Measurements from ENCODE around the gene LRP5.

LRP5 gene

GRCh38 chr11:68312117-68312779 lies at the start of gene LRP5:
TSS of gene LRP5 (plus strand) at chr11:68312591. CDS start at chr11:68312715, 124 bp downstream.
- FAIRE-seq (no peak), DNase-seq (ENCODE audit: extremely low spot score, insufficient read length, low read depth) (peak; percentile 45)

DNA sequence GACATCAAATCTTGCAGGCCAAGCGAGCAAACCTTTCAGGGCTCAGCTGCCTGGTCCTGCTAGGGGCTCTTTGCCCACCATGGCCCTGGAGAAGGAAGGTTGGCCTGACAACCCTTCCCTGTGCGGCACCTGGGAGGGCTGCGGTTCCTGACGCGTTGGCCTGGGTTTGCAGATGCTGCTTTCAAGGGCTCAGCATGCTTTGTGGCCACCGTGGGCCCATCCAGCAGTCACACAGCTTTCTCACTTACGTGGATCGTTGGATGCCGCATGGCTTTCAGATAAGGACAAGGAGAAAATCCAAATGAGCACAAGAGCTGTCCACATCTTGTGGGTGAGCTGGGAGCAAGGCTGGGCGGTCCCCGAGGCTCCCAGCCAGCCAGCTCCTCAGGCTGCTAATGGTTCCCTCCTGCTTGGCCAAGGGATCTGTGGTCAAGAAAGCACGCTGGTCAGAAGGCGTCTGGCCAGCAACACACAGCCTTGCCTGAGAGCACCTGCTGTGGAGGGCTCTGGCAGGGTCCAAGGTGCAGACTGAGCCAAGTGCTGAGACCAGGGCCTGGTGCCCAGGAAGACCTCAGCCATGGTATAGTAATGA lies 48.9 kb upstream of the LRP5 start:
- no peak for FAIRE-seq
- DNase-seq (ENCODE audit: extremely low spot score, insufficient read length, low read depth), result no peak

DNA sequence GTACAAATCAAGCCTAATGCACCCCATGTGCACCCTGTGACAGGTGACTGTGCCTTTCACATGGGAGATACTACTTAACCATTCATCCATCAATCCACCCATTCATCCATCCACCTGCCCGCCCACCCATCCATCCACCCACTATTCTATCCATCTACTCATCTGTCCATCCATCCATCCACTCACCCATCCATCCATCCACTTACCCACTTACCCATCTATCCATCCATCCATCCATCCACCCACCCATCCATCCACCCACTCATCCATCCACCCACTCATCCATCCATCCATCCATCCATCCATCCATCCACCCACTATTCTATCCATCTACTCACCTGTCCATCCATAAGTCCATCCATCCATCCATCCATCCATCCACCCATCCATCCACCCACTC lies 48.1 kb upstream of the LRP5 start:
- FAIRE-seq (no peak), DNase-seq (ENCODE audit: extremely low spot score, insufficient read length, low read depth) (no peak)

- FAIRE-seq (no peak), DNase-seq (ENCODE audit: extremely low spot score, insufficient read length, low read depth) (no peak)
Measured at GRCh38 chr11:68264741-68265540, 47.5 kb upstream of the LRP5 start.

DNA sequence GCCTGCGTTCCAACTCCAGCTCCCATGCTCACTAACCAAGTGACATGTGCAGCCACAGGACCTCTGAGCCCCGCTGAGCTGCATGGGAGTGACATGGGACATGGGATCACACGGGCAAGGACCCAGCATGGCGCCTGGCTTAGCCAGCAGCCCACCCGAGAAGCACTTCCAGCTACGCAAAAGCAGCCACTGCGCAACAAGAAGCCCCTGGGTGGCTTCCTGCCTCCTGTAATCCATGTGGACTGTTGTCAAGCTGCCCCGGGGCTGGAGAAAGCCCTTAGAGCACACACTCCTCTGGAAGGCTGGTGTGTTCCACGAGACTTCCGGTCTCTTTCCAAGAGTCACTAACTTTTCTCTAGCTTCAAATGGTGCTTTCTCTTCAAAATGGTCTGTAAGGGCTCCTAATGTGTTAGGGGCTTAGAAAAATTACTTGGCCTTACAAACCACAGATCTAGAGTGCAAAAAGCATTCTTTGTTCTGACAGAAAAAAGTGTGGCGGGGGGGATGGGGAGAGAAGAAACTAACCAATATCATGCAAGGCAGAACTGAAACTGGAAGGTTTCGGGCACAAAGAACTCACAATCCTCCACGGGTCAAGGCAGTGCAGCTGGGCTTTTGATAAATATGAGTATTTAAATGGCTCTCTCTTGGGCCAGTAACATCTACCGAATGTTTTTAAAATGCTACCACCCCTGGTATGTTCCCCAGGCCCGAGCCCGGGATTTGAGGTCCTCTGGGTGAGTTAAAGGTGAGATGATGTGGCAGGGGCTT lies 46.1 kb upstream of the LRP5 start:
- FAIRE-seq (peak; percentile 94), DNase-seq (ENCODE audit: extremely low spot score, insufficient read length, low read depth) (peak; percentile 53)

GRCh38 chr11:68266936-68267880 lies 45.2 kb upstream of the LRP5 start:
- FAIRE-seq, result no peak
- no peak for DNase-seq (ENCODE audit: extremely low spot score, insufficient read length, low read depth)

- FAIRE-seq (no peak), DNase-seq (ENCODE audit: extremely low spot score, insufficient read length, low read depth) (no peak)
Measured at GRCh38 chr11:68267881-68268240, 44.5 kb upstream of the LRP5 start.

DNA sequence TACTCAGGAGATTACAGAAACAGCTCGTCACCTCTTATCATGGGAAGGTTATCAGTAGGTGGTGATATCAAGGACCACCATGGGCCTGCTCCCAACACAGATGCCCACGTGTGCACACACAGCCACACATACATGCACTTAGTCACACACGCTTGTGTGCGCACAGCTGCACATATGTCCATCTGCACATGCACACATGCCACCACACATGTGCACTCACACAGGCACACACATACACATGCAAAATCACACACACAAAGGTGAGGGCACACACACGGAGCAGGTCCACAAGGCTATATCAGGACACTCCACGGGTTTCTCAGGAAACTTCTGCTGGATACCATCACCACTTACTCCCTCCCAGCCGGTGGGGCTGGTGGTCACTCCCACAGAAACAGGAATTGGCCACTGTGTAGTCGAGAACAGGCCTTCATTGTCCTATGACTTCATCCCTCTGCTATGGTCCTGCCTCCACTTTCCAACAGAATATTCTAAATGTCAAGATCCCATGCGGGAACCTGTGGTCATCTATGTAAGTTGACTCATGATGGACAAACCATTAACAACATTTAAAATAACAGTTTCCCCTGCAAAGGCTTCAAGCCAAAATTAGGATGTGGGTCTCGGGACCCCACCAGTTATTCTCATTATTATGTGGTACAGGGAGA lies 42.8 kb upstream of the LRP5 start:
- no peak for DNase-seq (ENCODE audit: extremely low spot score, insufficient read length, low read depth)
- FAIRE-seq, result no peak

GRCh38 chr11:68270196-68271022 lies 42.0 kb upstream of the LRP5 start:
- DNase-seq (ENCODE audit: extremely low spot score, insufficient read length, low read depth), result no peak
- FAIRE-seq, result no peak

DNA sequence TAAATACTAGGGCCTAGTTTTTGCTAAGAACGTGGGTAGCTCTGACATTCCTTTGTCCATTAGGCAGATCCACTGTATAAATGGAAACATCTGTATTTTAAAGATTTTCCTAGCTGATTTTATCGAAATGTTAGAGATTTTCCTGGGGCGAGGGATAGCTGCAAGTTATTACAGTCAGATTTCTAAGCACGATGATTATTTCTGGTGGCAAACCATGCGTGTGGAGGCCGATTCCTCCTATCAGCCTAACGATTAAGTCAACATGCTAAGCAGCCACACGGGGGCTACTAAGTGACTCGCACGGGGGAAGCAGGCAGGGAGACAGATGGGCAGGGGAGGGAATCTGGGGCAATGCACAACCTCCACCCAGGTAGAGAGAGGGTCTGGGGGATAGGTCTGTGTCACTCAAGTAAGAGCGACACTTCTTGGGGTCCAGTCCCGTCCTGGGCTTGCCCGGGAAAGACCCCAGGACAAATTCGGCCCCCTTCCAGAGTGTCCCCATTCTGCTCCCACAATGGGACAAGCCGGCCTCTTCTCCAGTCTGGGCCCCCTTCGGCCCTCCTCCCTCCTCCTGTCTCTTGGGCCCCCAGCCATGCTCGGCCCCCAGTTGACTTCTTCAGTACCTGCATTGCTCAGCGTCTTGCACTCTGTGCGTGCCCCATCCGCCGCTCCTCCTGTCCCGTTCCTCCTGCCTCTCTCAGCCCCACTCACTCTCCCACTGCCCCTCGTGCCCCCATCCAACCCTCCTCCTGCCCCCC lies 41.2 kb upstream of the LRP5 start:
- FAIRE-seq, result peak; percentile 58
- DNase-seq (ENCODE audit: extremely low spot score, insufficient read length, low read depth), result peak; percentile 55

GRCh38 chr11:68271781-68272608 lies 40.4 kb upstream of the LRP5 start, which contains the start of gene C11orf24:
TSS of gene C11orf24 (minus strand) at chr11:68271973. CDS start at chr11:68263767, 8,206 bp downstream.
- DNase-seq (ENCODE audit: extremely low spot score, insufficient read length, low read depth), result peak; percentile 94
- FAIRE-seq, result peak; percentile 69

DNA sequence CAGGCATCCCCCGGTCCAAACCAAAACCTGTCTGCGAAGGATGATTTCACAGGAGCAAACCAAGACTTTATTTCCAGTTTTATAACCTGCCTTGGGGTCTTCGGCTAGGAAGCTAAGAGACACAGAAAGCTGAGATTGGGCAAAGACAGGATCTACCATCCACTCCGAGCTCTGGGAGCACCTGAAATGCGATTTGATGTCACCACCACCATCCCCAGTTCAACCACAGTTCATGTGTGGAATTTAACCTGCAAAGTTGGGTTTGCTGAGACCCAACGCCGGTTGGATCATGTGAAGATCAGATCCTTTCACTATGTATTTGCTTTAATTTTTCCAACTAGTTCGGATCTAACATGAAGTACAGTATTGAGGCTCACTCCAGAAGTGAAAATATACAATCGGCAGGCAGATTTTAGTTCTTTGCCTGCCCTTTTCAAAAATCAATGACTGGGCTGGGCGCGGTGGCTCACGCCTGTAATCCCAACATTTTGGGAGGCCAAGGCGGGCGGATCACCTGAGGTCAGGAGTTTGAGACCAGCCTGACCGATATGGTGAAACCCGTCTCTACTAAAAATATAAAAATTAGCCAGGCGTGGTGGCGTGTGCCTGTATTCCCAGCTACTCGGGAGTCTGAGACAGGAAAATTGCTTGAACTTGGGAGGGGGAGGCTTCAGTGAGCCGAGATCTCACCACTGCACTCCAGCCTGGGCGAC lies 39.2 kb upstream of the LRP5 start:
- no peak for FAIRE-seq
- no peak for DNase-seq (ENCODE audit: extremely low spot score, insufficient read length, low read depth)

DNA sequence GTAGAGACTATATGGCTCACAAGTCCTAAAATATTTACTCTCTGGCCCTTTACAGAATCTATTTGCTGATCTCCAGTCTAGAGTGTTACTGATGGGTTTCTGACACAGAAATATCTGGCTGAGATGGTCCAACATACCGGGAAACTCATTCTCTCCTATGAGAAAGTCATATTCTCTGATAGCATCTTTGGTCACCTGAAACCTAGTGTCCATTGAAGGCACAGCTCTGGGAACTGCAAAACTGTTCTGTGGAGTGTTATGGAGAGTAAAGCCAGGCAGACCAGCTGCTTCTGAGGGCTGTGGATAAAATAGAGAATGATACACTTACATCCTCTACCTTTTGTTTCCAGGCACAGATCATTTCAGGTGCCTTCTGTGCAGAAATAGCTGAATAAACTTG lies 38.1 kb upstream of the LRP5 start:
- DNase-seq (ENCODE audit: extremely low spot score, insufficient read length, low read depth) (no peak), FAIRE-seq (no peak)

GRCh38 chr11:68275721-68276507 lies 36.5 kb upstream of the LRP5 start:
- DNase-seq (ENCODE audit: extremely low spot score, insufficient read length, low read depth), result no peak
- no peak for FAIRE-seq

- FAIRE-seq, result no peak
Measured at GRCh38 chr11:68276861-68277260, 35.5 kb upstream of the LRP5 start.

More at GRCh38 chr11:68276861-68277260, 35.5 kb upstream of the LRP5 start:
- no peak for DNase-seq (ENCODE audit: extremely low spot score, insufficient read length, low read depth)
